ENCODE data around the gene CARNS1.
"Not testable (repeated sequence)": the region's sequence is repeated elsewhere in the genome, so short reads cannot be mapped to it uniquely, and the experiment has no call there.

CARNS1 gene

DNA sequence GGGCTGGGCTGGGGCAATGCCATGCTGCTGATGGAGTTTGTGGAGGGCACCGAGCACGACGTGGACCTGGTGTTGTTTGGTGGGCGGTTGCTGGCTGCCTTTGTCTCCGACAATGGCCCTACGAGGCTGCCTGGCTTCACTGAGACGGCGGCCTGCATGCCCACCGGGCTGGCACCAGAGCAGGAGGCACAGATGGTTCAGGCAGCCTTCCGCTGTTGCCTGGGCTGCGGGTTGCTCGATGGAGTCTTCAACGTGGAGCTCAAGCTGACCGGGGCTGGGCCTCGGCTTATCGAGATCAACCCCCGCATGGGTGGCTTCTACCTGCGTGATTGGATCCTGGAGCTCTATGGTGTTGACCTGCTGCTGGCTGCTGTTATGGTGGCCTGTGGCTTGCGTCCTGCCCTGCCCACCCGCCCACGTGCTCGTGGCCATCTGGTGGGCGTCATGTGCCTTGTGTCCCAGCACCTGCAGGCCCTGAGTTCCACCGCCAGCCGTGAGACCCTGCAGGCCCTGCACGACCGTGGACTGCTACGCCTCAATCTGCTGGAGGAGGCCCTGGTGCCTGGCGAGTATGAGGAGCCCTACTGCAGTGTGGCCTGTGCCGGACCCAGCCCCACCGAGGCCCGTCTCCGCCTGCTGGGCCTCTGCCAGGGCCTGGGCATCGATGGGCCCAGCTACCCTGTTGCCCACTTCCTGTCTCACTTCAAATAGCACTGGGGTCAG lies 8.6 kb downstream of the CARNS1 start:
- H3K36me3 ChIP-seq, result no peaks in the 10 kb centered on the region
- H3K9ac ChIP-seq, result peak overlapping the region in 2 of 11 experiments; percentile 8 to 29; a peak in 2 of 22 replicates
- no peak for TF ChIP-seq Cebpa-rat (IDR thresholded peaks at IDR 0.05)
- peak overlapping the region in 1 of 11 experiments; percentile 22; a peak in 1 of 22 replicates for H3K27ac ChIP-seq
- no peak overlapping the region for H3K4me3 ChIP-seq
- no peaks in the 10 kb centered on the region for H3K9me3 ChIP-seq (replicated peaks in 1 of 11)
- peaks cover 33 to 52% (median 41%) of the 10 kb centered on the region in 10 experiments for H3K4me1 ChIP-seq
- H3K4me2 ChIP-seq, result peak overlapping the region in 8 of 11 experiments; percentile 7 to 48 (median 36); a peak in 7 of 22 replicates
- peaks cover 0 to 5% (median 0%) of the 10 kb centered on the region in 11 experiments; a peak in 1 of 22 replicates for H3K27me3 ChIP-seq
- peaks cover 0 to 16% (median 2%) of the 10 kb centered on the region in 11 experiments; a peak in 9 of 22 replicates for H4K20me1 ChIP-seq

DNA sequence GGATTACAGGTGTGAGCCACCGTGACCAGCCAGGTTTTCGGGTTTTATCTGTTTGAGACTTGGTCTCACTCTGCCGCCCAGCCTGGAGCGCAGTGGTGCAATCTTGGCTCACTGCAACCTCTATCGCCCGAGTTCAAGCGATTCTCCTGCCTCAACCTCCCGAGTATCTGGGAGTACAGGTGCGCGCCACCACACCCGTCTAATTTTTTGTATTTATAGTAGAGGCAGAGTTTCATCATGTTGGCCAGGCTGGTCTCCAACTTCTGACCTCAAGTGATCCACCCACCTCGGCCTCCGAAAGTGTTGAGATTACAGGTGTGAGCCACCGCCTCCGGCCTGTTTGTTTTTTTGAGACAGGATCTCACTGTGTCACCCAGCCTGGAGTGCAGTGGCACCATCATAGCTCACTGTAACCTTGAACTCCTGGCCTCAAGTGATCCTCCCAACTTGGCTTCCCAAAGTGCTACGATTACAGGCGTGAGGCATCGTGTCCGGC lies 11.9 kb downstream of the CARNS1 start:
- not testable (repeated sequence) for H3K27me3 ChIP-seq; H3K9me3 ChIP-seq (replicated peaks in 1 of 11)
- Histone ChIP-seq H3K4me2 (peak overlapping the region; percentile 79 to 95 (median 89)), H3K27ac (peak overlapping the region; percentile 21 to 88 (median 80); a peak in 21 of 22 replicates), H3K36me3 (peaks cover 19 to 32% (median 27%) of the 10 kb centered on the region in 11 experiments), H3K4me1 (peaks cover 26 to 52% (median 39%) of the 10 kb centered on the region in 10 experiments), H3K4me3 (peak overlapping the region; percentile 79 to 99 (median 89)), H4K20me1 (peaks cover 0 to 34% (median 17%) of the 10 kb centered on the region in 11 experiments; a peak in 11 of 22 replicates), H3K9ac (peak overlapping the region; percentile 86 to 96 (median 90))

DNA sequence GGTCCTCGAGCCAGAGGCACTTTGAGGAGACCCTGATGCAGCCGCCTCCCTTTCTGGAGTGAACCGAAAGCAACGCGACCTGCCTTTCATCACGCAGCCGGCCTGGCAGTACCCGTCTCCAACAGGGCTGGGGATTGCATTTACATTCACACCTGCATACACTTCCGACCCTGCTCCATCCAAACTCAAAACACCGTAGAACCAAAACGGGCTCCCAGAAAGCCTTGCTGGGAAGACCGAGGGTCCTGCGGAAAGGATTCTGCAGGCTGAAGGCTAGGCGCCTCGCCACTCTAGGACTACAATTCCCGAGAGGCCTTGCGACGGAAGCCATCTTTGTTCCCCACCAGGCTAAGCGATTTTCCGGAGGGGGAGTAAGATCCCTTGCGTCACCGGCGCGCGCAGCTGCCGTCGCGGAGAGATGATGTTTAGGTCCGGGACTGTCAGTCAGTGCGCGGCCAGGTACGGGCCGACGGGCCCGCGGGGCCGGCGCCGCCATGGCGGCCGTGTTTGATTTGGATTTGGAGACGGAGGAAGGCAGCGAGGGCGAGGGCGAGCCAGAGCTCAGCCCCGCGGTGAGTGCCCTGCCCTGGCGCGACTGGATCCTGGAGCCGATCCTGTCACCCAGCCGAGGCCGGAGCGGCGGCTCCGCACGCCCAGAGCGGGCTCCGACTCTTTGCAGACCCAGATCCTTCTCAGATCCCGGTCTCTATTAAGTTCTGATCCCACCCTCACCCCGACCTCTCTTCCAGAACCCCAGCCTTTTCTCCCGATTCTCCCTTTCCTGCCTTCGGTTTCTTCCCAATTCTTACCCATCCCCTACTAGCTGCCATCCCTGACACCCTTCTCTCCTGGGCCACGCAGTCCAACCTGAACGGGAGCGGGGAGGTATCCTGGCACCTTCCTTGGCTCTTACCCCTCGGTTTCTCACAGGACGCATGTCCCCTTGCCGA lies 12.8 kb downstream of the CARNS1 start, which contains the start of gene RPS6KB2:
RPS6KB2 (plus strand) TSS at position 443 of the 950 bp plus-strand sequence; CDS start at position 495, 52 bp downstream.
- Histone ChIP-seq H3K4me1 (peaks cover 28 to 61% (median 47%) of the 10 kb centered on the region in 10 experiments), H3K36me3 (peaks cover 28 to 41% (median 36%) of the 10 kb centered on the region in 11 experiments), H3K9ac (peak within 1 kb of the TSS; percentile 86 to 96 (median 90)), H3K27me3 (no peaks in the 10 kb centered on the region), H3K9me3 (replicated peaks in 1 of 11) (no peaks in the 10 kb centered on the region), H3K4me3 (peak within 1 kb of the TSS; percentile 79 to 99 (median 89)), H4K20me1 (peaks cover 0 to 43% (median 26%) of the 10 kb centered on the region in 11 experiments; a peak in 17 of 22 replicates), H3K4me2 (peak within 1 kb of the TSS; percentile 79 to 98 (median 91)), H3K27ac (peak within 1 kb of the TSS; percentile 63 to 88 (median 80))
- TF ChIP-seq Cebpa-rat (IDR thresholded peaks at IDR 0.05), result peak in 3 of 11 experiments; percentile 27 to 50 (median 34); a peak in 3 of 22 replicates

DNA sequence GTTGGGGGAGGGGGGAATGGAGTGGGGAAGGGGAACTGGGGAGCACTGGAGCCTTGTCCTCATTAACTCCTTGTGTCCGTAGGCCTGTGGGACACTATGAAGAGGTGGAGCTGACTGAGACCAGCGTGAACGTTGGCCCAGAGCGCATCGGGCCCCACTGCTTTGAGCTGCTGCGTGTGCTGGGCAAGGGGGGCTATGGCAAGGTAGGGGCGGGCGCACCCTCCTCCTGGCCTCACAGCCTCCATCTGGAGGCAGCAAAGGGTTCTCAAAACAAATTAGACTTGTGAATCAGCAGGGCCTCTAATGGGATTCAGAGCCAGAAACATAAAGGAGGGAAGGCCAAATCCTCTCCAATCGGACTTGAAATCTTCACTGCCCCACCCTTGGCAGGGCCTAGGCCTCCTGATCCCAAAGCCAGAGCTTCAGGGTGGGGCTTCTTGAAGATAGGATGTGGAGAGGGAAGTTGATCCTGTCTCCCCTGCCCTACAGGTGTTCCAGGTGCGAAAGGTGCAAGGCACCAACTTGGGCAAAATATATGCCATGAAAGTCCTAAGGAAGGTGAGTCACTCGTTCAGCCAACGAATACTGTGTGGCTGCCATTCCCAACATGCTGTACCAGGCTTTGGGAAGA lies 13.7 kb downstream of the CARNS1 start:
- Histone ChIP-seq H3K27ac (peak overlapping the region; percentile 63 to 88 (median 80); a peak in 19 of 22 replicates), H4K20me1 (peaks cover 0 to 51% (median 34%) of the 10 kb centered on the region in 11 experiments; a peak in 18 of 22 replicates), H3K4me1 (peaks cover 28 to 67% (median 55%) of the 10 kb centered on the region in 10 experiments)

DNA sequence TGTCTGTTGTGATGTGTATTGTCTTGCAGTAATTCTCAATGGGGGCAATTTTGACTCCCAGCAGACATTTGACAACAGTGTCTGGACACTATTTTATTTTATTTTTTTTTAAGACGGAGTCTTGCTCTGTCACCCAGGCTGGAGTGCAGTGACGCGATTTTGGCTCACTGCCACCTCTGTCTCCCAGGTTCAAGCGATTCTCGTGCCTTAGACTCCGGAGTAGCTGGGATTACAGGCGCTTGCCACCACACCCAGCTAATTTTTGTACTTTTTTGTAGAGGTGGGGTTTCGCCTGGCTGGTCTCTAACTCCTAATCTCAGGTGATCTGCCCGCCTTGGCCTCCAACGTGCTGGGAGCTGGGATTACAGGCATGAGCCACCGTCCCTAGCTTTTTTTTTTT lies 14.2 kb downstream of the CARNS1 start:
- no peak for TF ChIP-seq Cebpa-rat (IDR thresholded peaks at IDR 0.05)
- no peaks in the 10 kb centered on the region for H3K27me3 ChIP-seq
- no peak overlapping the region for H3K27ac ChIP-seq
- H3K9me3 ChIP-seq (replicated peaks in 1 of 11), result no peaks in the 10 kb centered on the region
- H3K4me3 ChIP-seq, result peak overlapping the region in 9 of 10 experiments; percentile 80 to 99 (median 90); a peak in 11 of 20 replicates
- H3K36me3 ChIP-seq, result peaks cover 42 to 55% (median 50%) of the 10 kb centered on the region in 11 experiments
- peaks cover 0 to 57% (median 40%) of the 10 kb centered on the region in 11 experiments; a peak in 18 of 22 replicates for H4K20me1 ChIP-seq
- peaks cover 27 to 67% (median 55%) of the 10 kb centered on the region in 10 experiments for H3K4me1 ChIP-seq
- peak overlapping the region; percentile 86 to 96 (median 90); a peak in 18 of 22 replicates for H3K9ac ChIP-seq
- peak overlapping the region; percentile 79 to 98 (median 91) for H3K4me2 ChIP-seq

More for the DNA sequence above, 13.7 kb downstream of the CARNS1 start:
- H3K9me3 ChIP-seq (replicated peaks in 1 of 11), result no peaks in the 10 kb centered on the region
- H3K4me2 ChIP-seq, result peak overlapping the region; percentile 79 to 98 (median 91)
- no peaks in the 10 kb centered on the region for H3K27me3 ChIP-seq
- H3K9ac ChIP-seq, result peak overlapping the region; percentile 86 to 96 (median 90)
- H3K4me3 ChIP-seq, result peak overlapping the region; percentile 79 to 99 (median 89)
- H3K36me3 ChIP-seq, result peaks cover 37 to 49% (median 44%) of the 10 kb centered on the region in 11 experiments
- TF ChIP-seq Cebpa-rat (IDR thresholded peaks at IDR 0.05), result no peak

DNA sequence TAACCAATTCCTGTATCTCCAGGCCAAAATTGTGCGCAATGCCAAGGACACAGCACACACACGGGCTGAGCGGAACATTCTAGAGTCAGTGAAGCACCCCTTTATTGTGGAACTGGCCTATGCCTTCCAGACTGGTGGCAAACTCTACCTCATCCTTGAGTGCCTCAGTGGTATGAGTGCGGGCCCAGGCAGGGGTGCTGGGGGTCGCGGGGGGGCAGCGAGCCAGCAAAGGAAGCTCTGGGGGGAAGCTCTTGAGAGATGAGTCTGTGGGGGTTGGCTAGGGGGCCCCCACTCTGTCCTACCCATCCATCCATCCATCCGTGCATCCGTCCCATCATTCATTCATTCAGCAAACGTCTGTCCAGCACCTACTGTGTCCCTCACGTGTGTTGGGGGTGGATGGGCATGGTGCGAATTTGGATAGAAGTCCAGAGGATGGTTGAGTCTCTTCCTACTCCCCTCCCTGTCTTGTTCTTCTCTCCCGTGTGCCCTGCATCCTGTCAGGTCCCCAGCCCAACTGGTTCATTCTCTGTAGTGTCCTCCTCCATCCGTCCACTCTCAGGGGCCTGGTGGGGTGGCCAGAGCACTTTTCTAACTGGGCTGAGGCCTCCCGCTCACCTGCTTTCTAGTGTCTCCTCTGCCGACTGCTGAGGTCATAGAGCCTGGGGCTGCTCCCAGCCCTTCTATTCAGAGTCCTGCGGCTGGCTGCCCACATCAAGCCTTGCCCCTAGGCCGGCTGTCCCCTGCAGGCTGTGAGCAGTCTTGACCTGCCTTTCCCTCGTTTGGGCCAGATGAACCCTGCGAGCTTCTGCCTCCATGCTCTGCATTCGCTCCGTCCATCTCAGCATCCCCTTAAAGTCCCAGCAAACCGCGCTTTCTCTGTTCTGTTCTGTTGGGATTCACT lies 16.1 kb downstream of the CARNS1 start:
- Histone ChIP-seq H3K27me3 (no peaks in the 10 kb centered on the region), H4K20me1 (peaks cover 0 to 75% (median 58%) of the 10 kb centered on the region in 11 experiments; a peak in 20 of 22 replicates), H3K27ac (peak overlapping the region in 1 of 11 experiments; percentile 22; a peak in 1 of 22 replicates), H3K9me3 (replicated peaks in 1 of 11) (no peaks in the 10 kb centered on the region), H3K9ac (peak overlapping the region in 7 of 11 experiments; percentile 11 to 83 (median 41); a peak in 10 of 22 replicates), H3K4me1 (peaks cover 45 to 82% (median 71%) of the 10 kb centered on the region in 10 experiments), H3K36me3 (peaks cover 57 to 71% (median 66%) of the 10 kb centered on the region in 11 experiments), H3K4me3 (no peak overlapping the region), H3K4me2 (no peak overlapping the region; a peak in 2 of 22 replicates)
- no peak for TF ChIP-seq Cebpa-rat (IDR thresholded peaks at IDR 0.05)

Data from BLaER1 treated with 17β-estradiol and CSF1 and Interleukin-3, amounts not matched to agents 10 nM and 100 nM (cell line).